ENCODE data around the gene DENND10. TPM values are rescaled to one million over a fixed set of nuclear protein-coding genes. Genes with fewer than 3 reads are reported as not detected.
"Not testable (repeated sequence)": the region's sequence is repeated elsewhere in the genome, so short reads cannot be mapped to it uniquely, and the experiment has no call there.

DENND10 gene
- total RNA-seq, 2 donors from 2014 or later, result 23.3 to 42.7 TPM

GRCh38 chr10:119149729-119150128 is 45.8 kb downstream of the DENND10 start:
- H3K4me1 ChIP-seq, result no peaks in the 10 kb centered on the region
- no peak for DNase-seq
- TF ChIP-seq, protein P1, sequence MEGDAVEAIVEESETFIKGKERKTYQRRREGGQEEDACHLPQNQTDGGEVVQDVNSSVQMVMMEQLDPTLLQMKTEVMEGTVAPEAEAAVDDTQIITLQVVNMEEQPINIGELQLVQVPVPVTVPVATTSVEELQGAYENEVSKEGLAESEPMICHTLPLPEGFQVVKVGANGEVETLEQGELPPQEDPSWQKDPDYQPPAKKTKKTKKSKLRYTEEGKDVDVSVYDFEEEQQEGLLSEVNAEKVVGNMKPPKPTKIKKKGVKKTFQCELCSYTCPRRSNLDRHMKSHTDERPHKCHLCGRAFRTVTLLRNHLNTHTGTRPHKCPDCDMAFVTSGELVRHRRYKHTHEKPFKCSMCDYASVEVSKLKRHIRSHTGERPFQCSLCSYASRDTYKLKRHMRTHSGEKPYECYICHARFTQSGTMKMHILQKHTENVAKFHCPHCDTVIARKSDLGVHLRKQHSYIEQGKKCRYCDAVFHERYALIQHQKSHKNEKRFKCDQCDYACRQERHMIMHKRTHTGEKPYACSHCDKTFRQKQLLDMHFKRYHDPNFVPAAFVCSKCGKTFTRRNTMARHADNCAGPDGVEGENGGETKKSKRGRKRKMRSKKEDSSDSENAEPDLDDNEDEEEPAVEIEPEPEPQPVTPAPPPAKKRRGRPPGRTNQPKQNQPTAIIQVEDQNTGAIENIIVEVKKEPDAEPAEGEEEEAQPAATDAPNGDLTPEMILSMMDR (IDR thresholded peaks at IDR 0.05), result no peak
- H3K9ac ChIP-seq (ENCODE audit: low read depth in 2 of 2, low read length in 2 of 2), result no peak overlapping the region
- H3K4me3 ChIP-seq, result no peak overlapping the region
- no peak overlapping the region for H3K27ac ChIP-seq
- no peaks in the 10 kb centered on the region for H3K9me3 ChIP-seq
- H3K27me3 ChIP-seq, result no peaks in the 10 kb centered on the region
- H3K36me3 ChIP-seq, result no peaks in the 10 kb centered on the region
- intact Hi-C loops (cut with DNase I), result no loop called here

GRCh38 chr10:119151601-119152000 is 47.7 kb downstream of the DENND10 start:
- H3K4me1 ChIP-seq; H3K9me3 ChIP-seq; intact Hi-C loops (cut with DNase I); H3K27ac ChIP-seq; DNase-seq; H3K4me3 ChIP-seq; H3K9ac ChIP-seq (ENCODE audit: low read depth in 2 of 2, low read length in 2 of 2); H3K36me3 ChIP-seq; H3K27me3 ChIP-seq: not testable (repeated sequence)

GRCh38 chr10:119153041-119153440 is 49.1 kb downstream of the DENND10 start:
- intact Hi-C loops (cut with DNase I), result no loop called here
- DNase-seq, result no peak
- Histone ChIP-seq H3K36me3 (no peaks in the 10 kb centered on the region), H3K4me3 (no peak overlapping the region), H3K9me3 (no peaks in the 10 kb centered on the region), H3K9ac (ENCODE audit: low read depth in 2 of 2, low read length in 2 of 2) (no peak overlapping the region), H3K27ac (no peak overlapping the region), H3K27me3 (no peaks in the 10 kb centered on the region), H3K4me1 (no peaks in the 10 kb centered on the region)
- TF ChIP-seq, protein P1 (IDR thresholded peaks at IDR 0.05), result no peak

- no peaks in the 10 kb centered on the region for H3K36me3 ChIP-seq
- H3K27me3 ChIP-seq, result no peaks in the 10 kb centered on the region
- H3K4me1 ChIP-seq, result no peaks in the 10 kb centered on the region
- intact Hi-C loops (cut with DNase I), result no loop called here
- H3K9me3 ChIP-seq, result no peaks in the 10 kb centered on the region
- no peak for DNase-seq
- no peak overlapping the region for H3K4me3 ChIP-seq
- TF ChIP-seq, protein P1 (IDR thresholded peaks at IDR 0.05), result no peak
- H3K27ac ChIP-seq, result no peak overlapping the region
- H3K9ac ChIP-seq (ENCODE audit: low read depth in 2 of 2, low read length in 2 of 2), result no peak overlapping the region
Measured at GRCh38 chr10:119153661-119154060, 49.7 kb downstream of the DENND10 start.

GRCh38 chr10:119159332-119159731 is 55.4 kb downstream of the DENND10 start:
- no peak for DNase-seq
- intact Hi-C loops (cut with DNase I), result no loop called here
- Histone ChIP-seq H3K27ac (no peak overlapping the region), H3K9me3 (no peaks in the 10 kb centered on the region), H3K4me3 (no peak overlapping the region), H3K9ac (ENCODE audit: low read depth in 2 of 2, low read length in 2 of 2) (no peak overlapping the region), H3K27me3 (no peaks in the 10 kb centered on the region), H3K4me1 (no peaks in the 10 kb centered on the region), H3K36me3 (no peaks in the 10 kb centered on the region)
- TF ChIP-seq, protein P1 (IDR thresholded peaks at IDR 0.05), result no peak

DNA sequence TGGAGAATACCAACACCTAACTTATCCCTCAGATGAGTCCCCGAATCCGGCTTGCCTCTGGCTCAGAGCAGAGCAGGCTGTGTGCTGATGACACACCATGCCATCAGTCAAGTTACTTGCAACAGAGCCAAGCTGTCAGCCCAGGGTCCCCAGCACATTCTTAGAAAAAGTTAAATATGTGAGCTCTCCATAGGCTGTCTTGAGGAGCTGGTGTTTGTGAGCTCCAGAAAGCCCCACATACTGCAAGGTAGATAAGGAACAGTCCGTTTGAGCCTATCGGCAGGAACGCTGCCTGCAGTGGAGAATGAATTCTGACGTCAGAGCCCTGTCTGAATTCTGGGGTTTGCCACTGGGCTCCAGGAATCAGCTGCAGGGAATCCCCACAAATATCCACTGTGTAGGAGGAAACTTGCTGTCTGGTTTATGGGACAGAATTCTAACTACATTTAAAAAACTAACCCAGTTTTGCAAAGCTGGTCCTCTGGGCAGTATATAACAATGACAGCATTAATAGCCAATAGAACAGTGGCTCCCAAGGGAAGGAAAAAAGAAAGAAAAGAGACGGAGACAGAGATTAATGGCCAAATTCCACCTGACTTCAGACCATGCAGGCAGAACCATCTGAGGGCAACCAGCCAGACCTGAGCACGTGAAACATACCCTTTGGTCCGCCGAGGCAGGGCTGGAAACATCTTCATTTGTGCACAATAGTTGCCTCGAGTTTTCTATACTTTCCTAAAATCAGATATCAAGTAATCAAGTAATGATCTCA is 58.0 kb downstream of the DENND10 start:
- Histone ChIP-seq H3K9me3 (no peaks in the 10 kb centered on the region), H3K4me3 (no peak overlapping the region), H3K27ac (no peak overlapping the region), H3K36me3 (no peaks in the 10 kb centered on the region), H3K9ac (ENCODE audit: low read depth in 2 of 2, low read length in 2 of 2) (no peak overlapping the region), H3K4me1 (no peaks in the 10 kb centered on the region), H3K27me3 (no peaks in the 10 kb centered on the region)
- TF ChIP-seq, protein P1 (IDR thresholded peaks at IDR 0.05), result no peak
- DNase-seq, result no peak
- intact Hi-C loops (cut with DNase I), result loop anchor here (10.0 kb wide), 1 partner anchor 107 kb away; no protein-coding TSS in a partner anchor
